Activated gamma-delta T cell treated with Interleukin-2 at 50 U/mL for 16 hours (primary cell): ENCODE measurements around the gene MCTP1.

Source experiments
- DNase-seq: peaks from one replicate; pipeline ENCODE4 v3.0.0-alpha.2; 2020

The MCTP1 gene

GRCh38 chr5:95069021-95069420 lies 215.9 kb downstream of the MCTP1 start:
- no peak for DNase-seq

DNA sequence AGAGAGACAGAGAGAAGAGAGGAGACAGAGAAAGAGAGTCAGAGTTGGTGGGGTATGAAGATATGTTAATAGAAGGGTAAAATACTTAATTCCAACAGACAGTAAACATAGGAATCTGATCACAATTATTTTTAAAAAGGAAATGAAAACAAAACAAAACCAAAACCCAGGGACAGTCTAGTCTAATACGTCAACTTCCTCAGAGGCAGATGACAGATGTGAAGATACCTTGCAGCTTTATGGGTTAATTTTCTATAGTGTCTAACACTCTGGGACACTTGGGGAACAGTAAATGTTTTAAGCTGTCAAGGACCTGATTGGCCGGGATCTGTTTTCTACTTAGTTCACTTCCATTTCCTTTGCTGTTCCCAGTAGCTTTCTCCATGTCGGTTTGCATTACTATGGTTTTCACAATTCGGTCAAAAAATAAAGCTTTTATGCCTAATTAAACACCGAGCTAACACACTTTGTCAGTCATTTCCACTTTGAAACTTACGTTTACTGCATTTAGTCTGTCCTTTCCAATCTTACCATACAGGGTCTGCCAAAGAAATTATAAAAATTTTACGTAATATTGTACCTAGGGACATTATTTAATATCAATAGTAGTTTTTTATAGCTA lies 216.5 kb downstream of the MCTP1 start:
- no peak for DNase-seq

- DNase-seq: no peak
These were observed 218.8 kb downstream of the MCTP1 start for GRCh38 chr5:95066048-95066447.

DNA sequence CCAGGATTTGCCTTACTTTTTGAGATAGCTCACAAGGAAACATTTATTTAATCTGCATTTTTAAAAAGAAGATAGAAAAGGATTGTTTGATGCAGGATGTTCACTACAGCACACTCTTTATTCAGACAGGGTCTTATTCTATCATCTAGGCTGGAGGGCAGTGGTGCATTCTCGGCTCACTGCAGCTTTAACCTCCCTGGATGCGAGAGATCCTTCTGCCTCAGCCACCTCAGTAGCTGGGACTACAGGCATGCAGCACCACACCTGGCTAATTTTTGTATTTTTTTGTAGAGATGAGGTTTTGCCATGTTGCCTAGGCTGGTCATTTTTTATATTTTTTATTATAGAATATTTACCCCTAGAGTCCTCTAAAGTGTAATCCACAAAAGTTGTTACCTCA lies 221.4 kb downstream of the MCTP1 start:
- no peak for DNase-seq

DNA sequence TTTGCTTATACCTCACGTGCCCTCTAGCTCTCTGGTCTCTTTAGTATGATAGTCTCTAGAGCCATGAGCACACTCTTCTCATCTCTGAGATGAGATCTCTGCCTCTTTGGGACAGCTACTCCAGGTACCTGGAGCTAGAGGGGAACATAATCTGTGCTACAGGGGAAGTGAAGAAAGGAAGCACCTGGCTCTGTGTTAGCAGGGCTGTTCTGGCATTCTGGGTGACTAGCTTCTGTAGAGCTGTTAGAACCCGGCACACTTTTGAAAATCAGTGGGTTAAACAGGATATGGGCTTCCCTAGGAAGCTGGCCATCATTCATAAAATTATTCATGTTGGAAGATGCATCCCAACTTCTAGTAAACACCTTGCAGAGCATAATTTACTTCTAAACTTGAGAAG lies 224.8 kb downstream of the MCTP1 start:
- DNase-seq: no peak

DNA sequence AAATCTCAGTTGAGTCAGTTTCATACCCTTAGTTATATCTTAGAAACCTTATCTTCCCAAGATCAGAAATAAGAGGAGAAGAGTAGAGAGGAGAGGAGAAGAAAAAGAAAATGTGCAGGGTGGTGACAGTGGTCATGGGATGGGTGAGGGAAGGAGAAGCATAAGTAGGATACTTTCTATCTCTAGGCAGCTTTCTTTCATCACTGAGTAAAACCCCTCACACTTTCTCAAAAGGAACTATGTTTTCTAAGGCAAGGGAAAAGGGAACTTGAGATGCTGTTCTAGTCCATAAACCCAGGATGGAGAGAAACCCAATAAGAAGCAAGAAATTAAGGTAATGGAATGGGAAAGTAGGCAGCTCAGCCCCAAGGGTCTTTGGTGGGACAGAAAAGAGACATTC lies 225.3 kb downstream of the MCTP1 start:
- no peak for DNase-seq

DNA sequence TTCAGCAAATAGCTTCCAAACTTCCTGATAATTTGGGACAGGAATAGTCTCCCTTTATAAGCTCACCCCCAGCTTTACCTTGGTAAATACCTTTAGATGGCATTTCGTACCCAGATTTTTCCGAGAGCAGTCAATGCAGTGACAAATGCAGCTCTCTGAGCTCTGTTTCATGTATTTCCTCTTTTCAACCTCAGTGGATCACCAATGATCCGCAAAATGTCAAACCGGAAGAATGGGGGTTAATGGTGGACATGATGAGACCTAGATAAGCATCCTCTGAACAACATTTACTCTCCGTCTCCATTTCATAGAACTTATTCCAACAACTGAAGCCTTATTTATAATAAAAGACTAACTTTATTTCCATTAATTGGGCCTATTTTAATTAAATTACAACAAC lies 227.3 kb downstream of the MCTP1 start:
- DNase-seq: no peak

- no peak for DNase-seq
These were observed 231.6 kb downstream of the MCTP1 start for GRCh38 chr5:95053253-95053652.

DNA sequence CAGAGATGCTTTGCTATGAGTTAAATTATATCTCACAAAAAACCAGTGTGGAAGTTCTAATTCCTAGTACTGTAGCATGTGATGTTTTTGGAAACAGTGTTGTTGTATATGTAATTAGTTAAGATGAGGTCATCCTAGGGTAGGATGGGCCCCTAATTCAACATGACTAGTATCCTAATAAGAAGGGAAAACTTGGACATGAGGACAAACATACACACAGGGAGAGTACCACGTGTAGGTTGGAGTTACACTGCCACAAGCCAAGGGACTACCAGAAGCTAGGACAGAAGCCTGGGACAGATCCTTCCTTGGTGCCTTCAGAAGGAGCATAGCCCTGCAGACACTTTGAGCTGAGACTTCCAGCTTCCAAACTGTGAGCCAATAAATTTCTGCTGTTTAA lies 234.2 kb downstream of the MCTP1 start:
- DNase-seq: no peak

- DNase-seq: no peak
These were observed 236.3 kb downstream of the MCTP1 start for GRCh38 chr5:95048628-95049027.

DNA sequence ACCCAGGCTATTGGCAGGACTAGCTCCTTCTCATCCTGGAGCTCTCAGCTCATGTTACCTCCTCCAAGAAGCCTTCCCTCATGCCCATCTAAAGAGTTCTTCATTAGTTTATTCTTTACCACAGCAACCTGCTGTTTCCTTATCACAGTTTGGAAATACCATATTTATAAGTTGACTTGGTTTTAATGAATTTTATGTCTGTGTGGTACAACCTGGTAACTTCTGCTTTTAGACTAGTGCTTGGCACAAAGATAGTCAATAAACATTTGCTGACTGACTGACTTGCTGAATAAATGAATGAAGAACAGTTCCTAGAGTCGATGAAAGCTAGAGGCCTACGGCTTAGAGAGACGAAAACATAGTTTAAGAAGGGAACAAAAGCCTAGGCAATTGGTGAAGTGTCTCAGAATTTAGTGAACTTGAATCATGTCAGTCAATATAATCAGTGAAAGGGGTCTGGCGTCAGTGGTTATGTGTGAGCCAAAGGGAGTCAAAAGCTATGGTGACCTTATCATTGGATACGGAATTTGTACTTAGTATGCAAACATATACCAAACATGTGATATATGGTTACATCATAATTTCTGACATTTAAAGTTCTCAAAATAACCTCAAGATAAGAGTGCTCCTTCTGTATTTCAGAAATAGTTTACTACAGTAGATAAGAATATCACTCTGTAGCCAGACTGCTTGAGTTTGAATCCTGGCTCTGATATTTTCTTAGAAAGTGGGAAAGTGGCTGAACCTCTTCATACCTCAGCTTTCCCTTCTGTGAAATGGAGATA lies 239.5 kb downstream of the MCTP1 start:
- DNase-seq: no peak

DNA sequence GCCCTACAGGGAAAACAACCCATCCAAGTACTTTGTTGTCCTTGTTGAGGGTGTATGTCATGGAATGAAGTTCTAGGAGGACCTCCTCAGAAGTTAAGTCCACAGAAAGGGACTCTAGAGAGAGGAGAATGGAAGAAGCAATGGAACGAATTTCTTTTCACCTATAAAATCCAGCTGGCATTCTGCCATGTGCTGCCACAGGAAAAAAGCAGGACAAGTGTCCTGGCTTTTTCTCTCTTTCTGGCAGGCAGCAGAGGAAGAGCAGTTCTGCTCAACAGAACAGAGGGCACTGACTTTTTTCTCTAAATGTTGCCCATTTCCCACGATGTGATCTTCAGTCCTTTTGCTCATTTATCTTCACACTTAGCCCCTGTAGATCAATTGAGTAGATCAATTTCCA lies 240.8 kb downstream of the MCTP1 start:
- no peak for DNase-seq

DNA sequence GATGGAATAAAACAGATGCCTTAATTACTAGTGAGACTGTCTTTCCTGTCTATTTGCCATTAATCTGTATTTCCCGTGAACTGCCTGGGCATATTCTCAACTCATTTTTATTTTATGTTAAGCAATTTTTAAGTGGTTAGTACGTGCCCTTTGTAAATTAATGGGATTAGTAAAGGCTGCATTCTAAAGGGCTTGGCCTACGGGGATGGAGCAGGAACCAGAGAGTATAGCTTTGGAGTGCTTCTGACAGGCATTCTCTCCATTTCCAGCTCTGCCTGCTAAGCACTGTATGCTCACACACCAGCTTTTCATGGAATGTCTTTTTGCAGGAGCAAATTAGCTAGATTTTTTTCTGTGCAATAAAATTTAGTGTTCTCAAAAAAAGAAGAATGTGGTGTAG lies 241.2 kb downstream of the MCTP1 start:
- DNase-seq: no peak

DNA sequence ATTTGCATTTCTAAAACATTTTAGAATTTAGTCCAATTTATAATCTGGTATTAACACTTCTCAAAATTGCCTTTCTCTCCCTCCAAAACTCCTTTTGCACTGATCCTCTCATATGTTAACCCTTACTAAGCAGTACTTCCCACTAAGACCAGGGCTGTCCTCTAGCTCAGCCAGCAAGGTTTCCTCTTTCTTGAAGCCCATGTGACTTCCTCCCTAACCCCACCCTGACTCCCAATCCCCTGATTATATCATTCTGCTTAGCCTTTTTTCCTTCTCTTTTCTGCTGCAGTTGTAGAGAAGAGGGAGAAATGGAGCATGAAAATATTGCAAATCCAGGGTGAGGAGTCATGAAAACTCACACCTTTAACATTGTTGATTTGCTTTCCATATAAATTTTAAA lies 241.7 kb downstream of the MCTP1 start:
- no peak for DNase-seq

- DNase-seq: no peak
These were observed 242.9 kb downstream of the MCTP1 start for GRCh38 chr5:95042037-95042436.

GRCh38 chr5:95035891-95036685 lies 248.8 kb downstream of the MCTP1 start:
- no peak for DNase-seq

- no peak for DNase-seq
These were observed 252.1 kb downstream of the MCTP1 start for GRCh38 chr5:95032801-95033200.

- no peak for DNase-seq
These were observed 255.1 kb downstream of the MCTP1 start for GRCh38 chr5:95029569-95030366.

DNA sequence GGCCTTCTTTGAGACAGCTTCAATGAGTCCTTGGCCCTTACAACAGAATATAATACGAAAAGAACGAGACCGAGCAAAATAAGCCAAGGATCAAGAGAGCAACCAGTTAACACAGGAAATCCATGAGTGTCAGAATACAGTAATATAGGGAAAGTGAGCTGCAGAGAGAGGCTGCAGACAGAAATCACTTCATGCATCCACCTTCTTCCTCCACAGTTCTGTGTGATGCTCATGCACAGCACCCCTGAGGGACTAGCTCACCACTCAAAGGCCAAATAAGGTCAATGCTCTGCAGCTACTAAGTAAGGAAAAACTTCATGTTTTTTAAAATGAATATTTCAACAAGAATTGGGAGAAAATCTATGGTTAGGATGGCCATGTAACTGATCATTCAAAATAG lies 257.1 kb downstream of the MCTP1 start:
- no peak for DNase-seq

DNA sequence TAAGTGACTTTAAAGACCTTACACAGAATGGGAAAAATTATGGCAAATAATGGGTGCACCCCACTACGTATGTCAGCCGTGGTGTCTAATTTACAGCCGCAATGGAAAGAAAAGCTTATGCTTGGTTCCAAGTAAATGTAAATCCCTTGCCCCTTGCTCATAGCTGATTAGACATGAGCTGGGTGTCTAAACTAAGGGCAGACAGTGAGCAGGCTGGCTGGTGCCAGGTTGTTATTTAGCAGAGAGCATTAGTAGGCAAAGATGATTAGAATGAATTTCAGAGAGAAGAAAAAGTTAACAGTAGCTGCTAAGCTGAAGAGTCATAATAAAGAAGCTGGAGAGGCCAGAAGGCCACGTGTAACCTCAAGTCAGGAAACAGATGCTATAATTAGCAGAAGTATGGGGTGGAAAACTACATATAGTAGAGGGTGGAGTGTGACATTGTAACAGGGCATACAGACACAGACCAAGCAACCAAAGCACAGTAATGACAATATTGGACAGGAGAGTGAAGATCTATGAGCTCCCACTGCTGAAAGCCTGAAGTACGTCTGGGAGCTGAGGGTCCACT lies 257.7 kb downstream of the MCTP1 start:
- DNase-seq: no peak

DNA sequence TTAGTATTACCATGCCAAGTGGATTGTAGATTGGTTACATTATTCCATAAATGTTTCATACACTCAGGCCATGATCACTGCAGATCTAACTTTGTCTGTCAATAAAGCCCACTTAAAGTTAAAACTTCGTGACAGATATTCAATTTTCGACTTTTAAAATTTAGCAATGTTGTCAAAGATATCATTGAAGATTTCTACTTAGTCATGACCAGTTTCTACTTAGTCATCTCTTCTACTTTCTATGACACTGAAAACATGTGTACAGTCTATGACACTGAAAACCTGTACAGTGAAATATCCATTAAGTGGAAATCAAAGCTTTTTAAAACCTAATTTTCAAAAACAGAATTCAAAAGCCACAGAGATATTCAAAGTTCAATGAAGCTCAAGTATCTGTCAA lies 258.2 kb downstream of the MCTP1 start:
- no peak for DNase-seq

DNA sequence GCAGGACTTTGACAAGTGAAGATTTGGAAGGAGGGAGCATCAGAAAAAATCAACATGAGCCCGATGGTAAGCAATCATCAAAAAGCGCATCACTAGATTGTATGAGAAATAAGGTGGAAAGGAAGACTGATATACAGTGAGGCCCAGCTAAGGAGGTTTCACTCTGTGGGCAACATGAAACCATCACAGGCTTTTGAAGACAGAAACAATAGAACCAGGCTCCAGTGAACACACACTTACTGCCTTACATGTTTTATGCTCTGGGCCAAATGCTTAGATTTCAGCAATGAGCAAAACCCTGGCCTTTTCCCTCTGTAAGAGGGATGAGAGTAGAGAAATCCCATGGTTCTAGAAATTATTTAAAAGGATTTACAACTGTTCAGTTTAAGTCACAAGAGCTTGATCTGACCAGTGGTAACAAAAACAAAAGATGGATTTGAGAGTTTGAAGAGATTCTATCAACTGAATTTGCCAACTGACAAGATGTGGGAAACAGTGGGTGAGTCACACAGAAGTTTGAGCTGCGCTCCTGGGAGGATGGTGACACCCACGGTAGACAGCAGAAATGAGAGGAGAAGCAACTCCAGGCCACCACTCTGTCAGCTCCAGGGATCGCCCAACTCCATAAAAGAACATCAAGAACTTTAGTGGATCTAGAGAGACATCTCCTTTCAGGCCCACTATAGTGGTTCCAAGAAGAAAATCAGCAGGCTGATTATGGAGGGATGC lies 261.8 kb downstream of the MCTP1 start:
- no peak for DNase-seq
